SK-N-SH (cell line): Measurements from ENCODE around the gene CISH. TPM values are rescaled to one million over a fixed set of nuclear protein-coding genes. Genes with fewer than 3 reads are reported as not detected.

Experiments used
- CTCF ChIA-PET: fragments of 300-600, 350-600 bp; formaldehyde crosslinking; extraction: SDS; loops from one replicate; lab custom pipeline; 2021; lab: Yijun Ruan, JAX
- POLR2A ChIA-PET: fragments of 350-600 bp; sonication (Branson Sonifier 250); formaldehyde crosslinking; extraction: SDS; loops from one replicate; lab custom pipeline; 2020; ENCODE audit warnings: antibody characterized with exemption, inconsistent platforms; lab: Yijun Ruan, JAX
- DNase-seq: peaks from one replicate; pipeline ENCODE4 v3.0.0; 2012
- H2AFZ ChIP-seq: fragments of 200-600 bp; sonication (generic); 2 replicates; pipeline ENCODE4 v1.8.1; 2016; ENCODE audit warnings: antibody characterized with exemption, mild to moderate bottlenecking, low read depth
- H3F3A ChIP-seq: fragments of 200-600 bp; sonication (generic); replicated peaks from 2 replicates; pipeline ENCODE3; 2016; ENCODE audit warnings: antibody characterized with exemption, mild to moderate bottlenecking; ENCODE audit not compliant: insufficient read depth
- H3K27ac ChIP-seq, 2 experiments: fragments of 200-500 bp in 1 of 2; fragments of 200-600 bp in 1 of 2; sonication (Bioruptor generic) in 1 of 2; sonication (generic), shearing (Covaris generic) in 1 of 2; 2 replicates each; pipeline versions ENCODE4 v1.5.1 to v1.6.1; 2014 to 2016; ENCODE audit warnings: low read depth in 2 of 2, inconsistent platforms in 1 of 2, low read length in 1 of 2, mild to moderate bottlenecking in 1 of 2, mixed read lengths in 1 of 2
- H3K27me3 ChIP-seq: fragments of 200-600 bp; sonication (generic), shearing (Covaris generic); 2 replicates; pipeline ENCODE4 v1.6.1; 2016; ENCODE audit warnings: mixed run types; ENCODE audit not compliant: insufficient read depth
- H3K36me3 ChIP-seq, 2 experiments: fragments of 200-500 bp in 1 of 2; fragments of 200-600 bp in 1 of 2; sonication (Bioruptor generic) in 1 of 2; sonication (generic) in 1 of 2; replicated peaks in 1 of 2; 2 replicates each; pipeline versions ENCODE3 to v1.5.1; 2014 to 2016; ENCODE audit warnings: low read length in 1 of 2, mild to moderate bottlenecking in 1 of 2; ENCODE audit not compliant: insufficient read depth in 2 of 2, control insufficient read depth in 1 of 2
- H3K4me1 ChIP-seq, 2 experiments: fragments of 200-500 bp in 1 of 2; fragments of 200-600 bp in 1 of 2; sonication (Bioruptor generic) in 1 of 2; sonication (generic), shearing (Covaris generic) in 1 of 2; 2 replicates each; pipeline versions ENCODE4 v1.5.1 to v1.6.1; 2014 to 2016; ENCODE audit warnings: low read depth in 1 of 2, low read length in 1 of 2, mixed run types in 1 of 2; ENCODE audit not compliant: insufficient read depth in 2 of 2, control insufficient read depth in 1 of 2
- H3K4me2 ChIP-seq: fragments of 200-600 bp; sonication (generic), shearing (Covaris generic); 2 replicates; pipeline ENCODE4 v1.6.1; 2017; ENCODE audit warnings: mixed run types
- H3K4me3 ChIP-seq, 2 experiments: fragments of 200-500 bp in 1 of 2; fragments of 200-600 bp in 1 of 2; sonication (Bioruptor generic) in 1 of 2; sonication (generic), shearing (Covaris generic) in 1 of 2; 2 replicates each; pipeline versions ENCODE4 v1.5.1 to v1.8.1; 2014 to 2016; ENCODE audit warnings: low read depth in 2 of 2, inconsistent platforms in 1 of 2, low read length in 1 of 2, mild to moderate bottlenecking in 1 of 2, mixed read lengths in 1 of 2, moderate library complexity in 1 of 2
- H3K79me2 ChIP-seq: fragments of 200-600 bp; sonication (generic); 2 replicates; pipeline ENCODE4 v1.8.1; 2017; ENCODE audit warnings: mild to moderate bottlenecking; ENCODE audit not compliant: insufficient read depth
- H3K9ac ChIP-seq: fragments of 200-600 bp; sonication (generic); 2 replicates; pipeline ENCODE4 v1.6.1; 2017; ENCODE audit warnings: mixed run types
- H3K9me2 ChIP-seq: fragments of 200-600 bp; sonication (generic); 2 replicates; pipeline ENCODE4 v1.6.1; 2017; ENCODE audit warnings: mixed run types
- H3K9me3 ChIP-seq: fragments of 200-600 bp; sonication (generic); 2 replicates; pipeline ENCODE4 v1.6.1; 2017; ENCODE audit warnings: mixed run types, mild to moderate bottlenecking, moderate library complexity
- H4K20me1 ChIP-seq: fragments of 200-600 bp; sonication (generic); 2 replicates; pipeline ENCODE4 v1.6.1; 2017; ENCODE audit warnings: mild to moderate bottlenecking, mixed run types; ENCODE audit not compliant: insufficient read depth
- CHD2 ChIP-seq: fragments of 150-350 bp; IDR thresholded peaks from 2 replicates; pipeline ENCODE4 v1.6.1; 2018; ENCODE audit warnings: low read length; ENCODE audit not compliant: partially characterized antibody
- CTCF ChIP-seq: fragments of 200-600 bp; sonication (generic); IDR thresholded peaks from 2 replicates; pipeline ENCODE4 v1.6.1; 2017; ENCODE audit warnings: antibody characterized with exemption, mild to moderate bottlenecking, moderate library complexity
- EP300 ChIP-seq, 2 experiments: IDR thresholded peaks; 2 replicates each; pipeline versions ENCODE4 v1.4.0 to v1.6.1; 2012; ENCODE audit warnings: borderline replicate concordance in 1 of 2, low read depth in 1 of 2, low read length in 1 of 2
- EZH2phosphoT487 ChIP-seq: fragments of 200-600 bp; sonication (generic); IDR thresholded peaks from 2 replicates; pipeline ENCODE4 v1.6.1; 2017; ENCODE audit warnings: low read depth, mixed run types, mild to moderate bottlenecking, antibody characterized with exemption, moderate library complexity, borderline replicate concordance
- FOXJ3 ChIP-seq: sonication (generic); formaldehyde crosslinking; IDR thresholded peaks from 2 replicates; pipeline ENCODE4 v1.5.1; 2020; ENCODE audit warnings: mild to moderate bottlenecking, missing genetic modification reagents
- FOXM1 ChIP-seq: IDR thresholded peaks from 2 replicates; pipeline ENCODE4 v1.4.0; 2012; ENCODE audit warnings: low read depth, mild to moderate bottlenecking
- GATA2 ChIP-seq: sonication (generic); formaldehyde crosslinking; IDR thresholded peaks from 2 replicates; pipeline ENCODE4 v1.5.0; 2020; ENCODE audit warnings: mild to moderate bottlenecking, missing genetic modification reagents
- MEF2A ChIP-seq: IDR thresholded peaks from 2 replicates; pipeline ENCODE4 v1.4.0; 2012; ENCODE audit warnings: low read depth, borderline replicate concordance
- NFIC ChIP-seq: IDR thresholded peaks from 2 replicates; pipeline ENCODE4 v1.4.0; 2012; ENCODE audit warnings: borderline replicate concordance
- NRF1 ChIP-seq: IDR thresholded peaks from 2 replicates; pipeline ENCODE4 v1.6.1; 2012; ENCODE audit warnings: low read depth, mild to moderate bottlenecking, low read length
- PBX3 ChIP-seq: IDR thresholded peaks from 2 replicates; pipeline ENCODE4; 2012
- RCOR1 ChIP-seq: fragments of 150-350 bp; IDR thresholded peaks from 2 replicates; pipeline ENCODE4 v1.6.1; 2017; ENCODE audit warnings: antibody characterized with exemption, low read length
- RFX5 ChIP-seq: IDR thresholded peaks from 2 replicates; pipeline ENCODE4 v1.6.1; 2012; ENCODE audit warnings: mild to moderate bottlenecking, improper control_type of control experiment, low read length
- TAF1 ChIP-seq: IDR thresholded peaks from 2 replicates; pipeline ENCODE4 v1.6.1; 2012; ENCODE audit warnings: low read depth, mild to moderate bottlenecking, low read length, moderate library complexity, borderline replicate concordance
- TEAD4 ChIP-seq: IDR thresholded peaks from 2 replicates; pipeline ENCODE4 v1.4.0; 2012; ENCODE audit warnings: mild to moderate bottlenecking, borderline replicate concordance; ENCODE audit not compliant: insufficient read depth
- ZBTB33 ChIP-seq: IDR thresholded peaks from 2 replicates; pipeline ENCODE4 v1.4.0; 2012; ENCODE audit warnings: low read depth, borderline replicate concordance
- WGBS: methylation state at CpG from one replicate; pipeline ENCODE4 v1.1.6; 2017; ENCODE audit warnings: low lambda C conversion rate; 5-methylcytosine and 5-hydroxymethylcytosine counted together
- polyA plus RNA-seq, 3 experiments: library from polyadenylated mRNA; depleted of rRNA; stranded (reverse); fragments of >200 nt; gene quantifications; 2 replicates each; pipeline ENCODE4 v1.2.3, GENCODE V29; 2012
- TF ChIP-seq, protein P1 (sequence below): fragments of 150-350 bp; IDR thresholded peaks from 2 replicates; pipeline ENCODE4 v1.6.1; 2016; ENCODE audit warnings: mild to moderate bottlenecking, low read depth, low read length
- TF ChIP-seq, protein P2 (sequence below): IDR thresholded peaks from 2 replicates; pipeline ENCODE4 v1.4.0; 2012; ENCODE audit warnings: low read depth

Gene CISH
- polyA plus RNA-seq, 1 of the 3 experiments (the other 2 are of a cell fraction) = 2.6 TPM

GRCh38 chr3:50642382-50642781, 30.8 kb upstream of the CISH start:
- WGBS = 92% methylated on average over 1 of the region's 1 CpG
- CTCF ChIA-PET = no interaction called here

More at GRCh38 chr3:50642382-50642781, 30.8 kb upstream of the CISH start:
- no peak for DNase-seq
- TF ChIP-seq FOXM1 (no peak), ZBTB33 (no peak), EP300 (IDR thresholded peaks at IDR 0.05; ENCODE audit: borderline replicate concordance in 1 of 2, low read depth in 1 of 2, low read length in 1 of 2) (no peak), RFX5 (no peak), FOXJ3 (CRISPR knock-in tag) (no peak), CTCF (no peak), TAF1 (no peak), RCOR1 (no peak), NFIC (no peak), CHD2 (no peak), EZH2phosphoT487 (no peak), MEF2A (no peak), TEAD4 (no peak), NRF1 (no peak), PBX3 (no peak), GATA2 (no peak)
- TF ChIP-seq, protein P1, sequence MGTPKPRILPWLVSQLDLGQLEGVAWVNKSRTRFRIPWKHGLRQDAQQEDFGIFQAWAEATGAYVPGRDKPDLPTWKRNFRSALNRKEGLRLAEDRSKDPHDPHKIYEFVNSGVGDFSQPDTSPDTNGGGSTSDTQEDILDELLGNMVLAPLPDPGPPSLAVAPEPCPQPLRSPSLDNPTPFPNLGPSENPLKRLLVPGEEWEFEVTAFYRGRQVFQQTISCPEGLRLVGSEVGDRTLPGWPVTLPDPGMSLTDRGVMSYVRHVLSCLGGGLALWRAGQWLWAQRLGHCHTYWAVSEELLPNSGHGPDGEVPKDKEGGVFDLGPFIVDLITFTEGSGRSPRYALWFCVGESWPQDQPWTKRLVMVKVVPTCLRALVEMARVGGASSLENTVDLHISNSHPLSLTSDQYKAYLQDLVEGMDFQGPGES = no peak
- TF ChIP-seq, protein P2, sequence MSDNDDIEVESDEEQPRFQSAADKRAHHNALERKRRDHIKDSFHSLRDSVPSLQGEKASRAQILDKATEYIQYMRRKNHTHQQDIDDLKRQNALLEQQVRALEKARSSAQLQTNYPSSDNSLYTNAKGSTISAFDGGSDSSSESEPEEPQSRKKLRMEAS = no peak
- no peaks in the 10 kb centered on the region for H4K20me1 ChIP-seq
- H3K4me2 ChIP-seq = no peak overlapping the region
- H2AFZ ChIP-seq = no peak overlapping the region
- H3K4me3 ChIP-seq = no peak overlapping the region
- H3K9me2 ChIP-seq = no peaks in the 10 kb centered on the region
- no peaks in the 10 kb centered on the region for H3K27me3 ChIP-seq
- POLR2A ChIA-PET = no interaction called here
- no peaks in the 10 kb centered on the region for H3K79me2 ChIP-seq
- H3K27ac ChIP-seq = no peak overlapping the region
- H3K9me3 ChIP-seq = no peaks in the 10 kb centered on the region
- H3F3A ChIP-seq = no peaks in the 10 kb centered on the region
- H3K4me1 ChIP-seq = peaks cover under 1 to 8% of the 10 kb centered on the region in 2 experiments; a peak in 2 of 4 replicates
- no peak overlapping the region for H3K9ac ChIP-seq
- peaks cover 0 to 2% of the 10 kb centered on the region in 2 experiments for H3K36me3 ChIP-seq
